ENCODE measurements around the gene CHST1. TPM values are rescaled to one million over a fixed set of nuclear protein-coding genes. Genes with fewer than 3 reads are reported as not detected.
A peak's percentile ranks its signal among the peaks of the same experiment; 100 is the strongest.

CHST1 gene
- total and polyA plus RNA-seq, 8 donors: 3.1 to 10.2 (median 5.6) TPM

DNA sequence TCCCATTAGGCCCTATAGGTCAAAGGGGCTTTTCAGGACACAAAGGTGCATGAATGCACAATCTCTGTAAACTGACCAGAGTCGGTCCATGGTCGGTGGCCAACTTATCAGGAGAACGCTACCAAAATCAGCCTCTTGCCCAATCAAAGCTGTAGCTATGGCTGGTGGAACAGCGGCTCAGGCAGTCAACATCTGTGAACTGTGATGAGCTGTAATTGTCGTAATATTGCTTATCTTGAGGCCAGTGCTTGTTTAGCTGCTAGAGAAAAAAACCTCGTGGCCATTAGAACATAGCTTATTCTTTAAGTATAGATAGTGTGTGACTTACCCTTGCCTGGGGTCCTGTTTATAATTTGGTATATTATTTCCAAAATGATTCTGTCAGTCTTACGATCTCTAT lies 14.4 kb upstream of the CHST1 start:
- TF ChIP-seq, protein P1, sequence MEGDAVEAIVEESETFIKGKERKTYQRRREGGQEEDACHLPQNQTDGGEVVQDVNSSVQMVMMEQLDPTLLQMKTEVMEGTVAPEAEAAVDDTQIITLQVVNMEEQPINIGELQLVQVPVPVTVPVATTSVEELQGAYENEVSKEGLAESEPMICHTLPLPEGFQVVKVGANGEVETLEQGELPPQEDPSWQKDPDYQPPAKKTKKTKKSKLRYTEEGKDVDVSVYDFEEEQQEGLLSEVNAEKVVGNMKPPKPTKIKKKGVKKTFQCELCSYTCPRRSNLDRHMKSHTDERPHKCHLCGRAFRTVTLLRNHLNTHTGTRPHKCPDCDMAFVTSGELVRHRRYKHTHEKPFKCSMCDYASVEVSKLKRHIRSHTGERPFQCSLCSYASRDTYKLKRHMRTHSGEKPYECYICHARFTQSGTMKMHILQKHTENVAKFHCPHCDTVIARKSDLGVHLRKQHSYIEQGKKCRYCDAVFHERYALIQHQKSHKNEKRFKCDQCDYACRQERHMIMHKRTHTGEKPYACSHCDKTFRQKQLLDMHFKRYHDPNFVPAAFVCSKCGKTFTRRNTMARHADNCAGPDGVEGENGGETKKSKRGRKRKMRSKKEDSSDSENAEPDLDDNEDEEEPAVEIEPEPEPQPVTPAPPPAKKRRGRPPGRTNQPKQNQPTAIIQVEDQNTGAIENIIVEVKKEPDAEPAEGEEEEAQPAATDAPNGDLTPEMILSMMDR (IDR thresholded peaks at IDR 0.05): no peak
- Histone ChIP-seq H3K4me1 (no peaks in the 10 kb centered on the region), H3K27me3 (no peaks in the 10 kb centered on the region), H3K27ac (no peak overlapping the region), H3K9me3 (no peaks in the 10 kb centered on the region), H3K36me3 (no peaks in the 10 kb centered on the region), H3K4me3 (no peak overlapping the region)
- no peak for DNase-seq
- no peak for ATAC-seq
- intact Hi-C loops (cut with DNase I): no loop called here

DNA sequence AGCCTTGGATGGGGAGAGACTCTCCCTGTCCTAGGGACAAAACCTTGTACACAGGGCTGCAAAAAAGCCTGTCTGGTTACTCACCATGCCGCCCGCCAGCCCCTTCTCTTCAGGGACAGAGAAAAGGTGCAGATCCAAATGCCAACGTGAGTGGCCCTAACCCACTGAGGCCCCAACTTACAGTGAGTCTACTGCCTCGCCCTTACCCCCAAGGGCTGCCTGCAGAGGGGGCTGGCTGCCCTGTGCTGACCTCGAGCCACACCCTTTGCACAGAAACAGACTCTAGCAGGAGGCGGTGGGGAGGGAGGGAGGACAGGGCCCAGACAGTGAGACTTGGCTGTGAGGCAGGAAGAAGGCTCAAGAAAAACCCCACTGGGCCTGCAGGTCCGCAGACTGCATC lies 13.6 kb upstream of the CHST1 start:
- H3K4me3 ChIP-seq: no peak overlapping the region
- TF ChIP-seq, protein P1 (IDR thresholded peaks at IDR 0.05): no peak
- no peaks in the 10 kb centered on the region for H3K9me3 ChIP-seq
- DNase-seq (no peak), ATAC-seq (no peak)
- intact Hi-C loops (cut with DNase I): no loop called here
- no peaks in the 10 kb centered on the region for H3K36me3 ChIP-seq
- H3K4me1 ChIP-seq: no peaks in the 10 kb centered on the region
- no peak overlapping the region for H3K27ac ChIP-seq
- H3K27me3 ChIP-seq: no peaks in the 10 kb centered on the region

DNA sequence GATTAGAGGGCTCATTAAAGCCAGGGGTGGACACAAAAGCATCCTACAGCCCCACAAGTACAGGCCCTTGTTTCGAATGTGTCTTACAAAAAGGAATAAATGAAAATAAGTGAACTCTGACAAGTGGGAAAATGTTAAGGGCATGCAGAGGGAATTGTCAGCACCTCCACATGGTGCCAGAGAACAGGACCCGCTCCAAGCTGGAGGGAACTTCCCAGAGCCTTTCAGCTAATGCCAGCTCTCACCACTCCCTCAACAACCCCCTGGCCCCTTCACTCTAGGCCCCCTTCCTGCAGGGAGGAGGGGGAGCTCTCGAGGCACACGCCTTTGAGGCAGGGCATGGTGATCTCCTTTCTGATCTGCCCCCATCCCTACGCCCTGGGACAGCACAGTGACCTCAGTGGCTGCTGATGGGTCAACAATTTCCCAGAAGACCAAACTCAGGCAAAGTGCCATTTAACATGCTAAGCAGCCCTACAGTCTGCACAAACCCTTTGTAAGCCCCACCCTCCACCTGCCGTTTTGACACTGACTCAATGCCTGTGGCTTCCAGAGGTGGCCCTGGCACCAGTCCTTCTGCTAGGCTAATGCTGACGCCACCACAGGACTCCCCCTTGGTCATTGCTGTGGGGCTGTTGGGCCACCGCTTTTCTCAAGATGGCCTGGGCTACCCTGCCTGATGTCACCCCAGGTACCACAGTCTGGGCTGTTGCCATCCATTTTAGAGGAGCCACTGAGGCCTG lies 12.5 kb upstream of the CHST1 start:
- no peaks in the 10 kb centered on the region for H3K27me3 ChIP-seq
- no peak for DNase-seq
- intact Hi-C loops (cut with DNase I): no loop called here
- ATAC-seq: peak; percentile 47
- H3K4me3 ChIP-seq: no peak overlapping the region
- no peaks in the 10 kb centered on the region for H3K36me3 ChIP-seq
- H3K4me1 ChIP-seq: no peaks in the 10 kb centered on the region
- no peaks in the 10 kb centered on the region for H3K9me3 ChIP-seq
- TF ChIP-seq, protein P1 (IDR thresholded peaks at IDR 0.05): no peak
- H3K27ac ChIP-seq: no peak overlapping the region

DNA sequence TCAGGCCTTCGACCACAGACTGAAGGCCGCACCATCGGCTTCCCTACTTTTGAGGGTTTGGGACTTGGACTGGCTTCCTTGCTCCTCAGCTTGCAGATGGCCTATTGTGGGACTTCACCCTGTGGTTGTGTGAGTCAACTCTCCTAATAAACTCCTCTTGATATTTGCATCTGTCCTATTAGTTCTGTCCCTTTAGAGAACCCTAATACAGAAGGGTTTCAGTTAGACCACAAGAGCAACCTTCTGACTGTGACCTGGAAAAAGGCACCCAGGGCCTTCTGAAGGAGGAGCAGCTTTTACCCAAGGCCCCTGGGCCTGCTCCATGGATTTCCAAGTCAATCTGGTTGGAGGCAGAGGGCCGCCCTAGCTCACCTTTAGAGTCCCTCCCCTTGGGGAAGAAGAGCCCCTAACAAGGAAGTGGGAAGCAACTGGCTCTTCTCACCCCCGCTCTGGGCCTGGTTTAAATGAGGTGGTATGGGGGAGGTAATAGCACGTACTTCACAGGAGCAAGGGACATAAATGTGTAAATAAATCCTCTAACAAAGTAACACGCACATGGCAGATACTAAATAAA lies 11.2 kb upstream of the CHST1 start:
- Histone ChIP-seq H3K27me3 (no peaks in the 10 kb centered on the region), H3K4me3 (no peak overlapping the region), H3K27ac (no peak overlapping the region), H3K4me1 (no peaks in the 10 kb centered on the region), H3K36me3 (no peaks in the 10 kb centered on the region), H3K9me3 (no peaks in the 10 kb centered on the region)
- DNase-seq (no peak), ATAC-seq (no peak)
- TF ChIP-seq, protein P1 (IDR thresholded peaks at IDR 0.05): no peak
- intact Hi-C loops (cut with DNase I): no loop called here

DNA sequence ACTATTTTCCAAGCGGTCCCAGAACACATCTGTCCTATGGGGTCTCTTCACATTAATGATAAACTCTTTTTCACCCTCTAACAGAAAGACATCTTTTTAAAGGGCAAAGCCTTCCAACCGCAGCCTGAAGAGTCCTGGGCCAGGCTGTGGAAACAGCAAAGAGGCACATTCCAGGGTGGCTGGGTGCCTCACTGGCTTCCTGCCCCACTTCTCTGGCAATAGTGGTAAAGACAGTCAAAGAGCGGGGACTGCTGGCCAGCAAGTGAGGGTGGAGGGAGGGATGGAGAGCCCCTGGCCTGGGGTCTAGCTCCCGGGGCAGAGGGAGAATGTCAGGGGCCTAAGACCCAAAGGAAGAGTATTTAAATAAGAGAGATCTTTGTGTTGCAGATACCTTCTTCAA lies 10.2 kb upstream of the CHST1 start:
- H3K4me3 ChIP-seq: no peak overlapping the region
- ATAC-seq (no peak), DNase-seq (no peak)
- TF ChIP-seq, protein P1 (IDR thresholded peaks at IDR 0.05): no peak
- H3K4me1 ChIP-seq: no peaks in the 10 kb centered on the region
- intact Hi-C loops (cut with DNase I): no loop called here
- no peak overlapping the region for H3K27ac ChIP-seq
- no peaks in the 10 kb centered on the region for H3K36me3 ChIP-seq
- H3K27me3 ChIP-seq: no peaks in the 10 kb centered on the region
- no peaks in the 10 kb centered on the region for H3K9me3 ChIP-seq

Measured in left lung (tissue), 10 donors.